ENCODE measurements around the gene PNPLA7.
"Not testable (repeated sequence)": the region's sequence is repeated elsewhere in the genome, so short reads cannot be mapped to it uniquely, and the experiment has no call there.

- TF ChIP-seq POLR2A (IDR thresholded peaks at IDR 0.05); CTCF (IDR thresholded peaks at IDR 0.05 in 4 of 5, conservative IDR thresholded peaks at IDR 0.05 in 1 of 5): not testable (repeated sequence)
These were observed 709 bp upstream of the PNPLA7 start for GRCh38 chr9:137550958-137551263.

All from gastrocnemius medialis (tissue), 4 donors.